ENCODE results near the gene EVL. TPM values are rescaled to one million over a fixed set of nuclear protein-coding genes. Genes with fewer than 3 reads are reported as not detected.
"Not testable (repeated sequence)": the region's sequence is repeated elsewhere in the genome, so short reads cannot be mapped to it uniquely, and the experiment has no call there.

EVL gene
- total RNA-seq, 5 donors from 2014 or later (not counting 1 experiment from before 2014, with no cell fraction given) = 1,049 to 1,157 (median 1,125) TPM

GRCh38 chr14:100022772-100023451, 42.3 kb upstream of the EVL start:
- Histone ChIP-seq H3K4me1 (ENCODE audit: control insufficient read depth in 1 of 2, extremely low read depth in 1 of 2, insufficient read depth in 2 of 2, low read length in 2 of 2) (peaks cover 4 to 6% of the 10 kb centered on the region in 2 experiments), H3K36me3 (ENCODE audit: control insufficient read depth in 2 of 2, extremely low read depth in 1 of 2, insufficient read depth in 1 of 2, low read length in 1 of 2) (no peaks in the 10 kb centered on the region), H3K4me3 (ENCODE audit: control insufficient read depth in 1 of 2, extremely low read depth in 1 of 2, low read length in 1 of 2) (no peak overlapping the region), H3K27me3 (replicated peaks in 1 of 2; ENCODE audit: control insufficient read depth in 2 of 2, extremely low read depth in 1 of 2, insufficient read depth in 2 of 2, low read length in 1 of 2) (no peaks in the 10 kb centered on the region), H3K9me3 (no peaks in the 10 kb centered on the region), H3K27ac (ENCODE audit: low read length) (no peak overlapping the region)
- Mint-ChIP-seq H3K27me3 (no peaks in the 10 kb centered on the region), H3K4me1 (peaks cover 6 to 10% (median 8%) of the 10 kb centered on the region in 3 donors), H3K27ac (no peak overlapping the region), H3K36me3 (no peaks in the 10 kb centered on the region), H3K4me3 (no peak overlapping the region), H3K9me3 (no peaks in the 10 kb centered on the region)
- CTCF ChIA-PET = interaction anchor here in 1 of 2 donors (0.7 kb wide), 1 partner anchor 176 kb away, joined by 4 read pairs; no protein-coding TSS in a partner anchor
- ATAC-seq (replicated peaks in 1 of 4) = no peak
- POLR2A ChIA-PET = interaction anchor here in 1 of 2 donors (0.5 to 0.6 kb wide), 2 partner anchors 24 to 328 kb away, joined by 4 to 5 read pairs; no protein-coding TSS in a partner anchor
- DNase-seq = no peak
- WGBS (ENCODE audit: insufficient coverage) = 93% methylated on average over 5 of the region's 12 CpGs

- CTCF ChIA-PET = no interaction called here
- H3K4me1 ChIP-seq (ENCODE audit: control insufficient read depth in 1 of 2, extremely low read depth in 1 of 2, insufficient read depth in 2 of 2, low read length in 2 of 2) = peaks cover 4 to 6% of the 10 kb centered on the region in 2 experiments
- no peak overlapping the region for H3K27ac ChIP-seq (ENCODE audit: low read length)
- DNase-seq = peak in 23 of 35 experiments; percentile 3 to 35 (median 11)
- no peaks in the 10 kb centered on the region for H3K36me3 ChIP-seq (ENCODE audit: control insufficient read depth in 2 of 2, extremely low read depth in 1 of 2, insufficient read depth in 1 of 2, low read length in 1 of 2)
- Mint-ChIP-seq H3K27ac (no peak overlapping the region), H3K27me3 (no peaks in the 10 kb centered on the region), H3K4me3 (no peak overlapping the region), H3K4me1 (peaks cover 6 to 10% (median 8%) of the 10 kb centered on the region in 3 donors), H3K36me3 (no peaks in the 10 kb centered on the region), H3K9me3 (no peaks in the 10 kb centered on the region)
- no peaks in the 10 kb centered on the region for H3K27me3 ChIP-seq (replicated peaks in 1 of 2; ENCODE audit: control insufficient read depth in 2 of 2, extremely low read depth in 1 of 2, insufficient read depth in 2 of 2, low read length in 1 of 2)
- H3K4me3 ChIP-seq (ENCODE audit: control insufficient read depth in 1 of 2, extremely low read depth in 1 of 2, low read length in 1 of 2) = no peak overlapping the region
- POLR2A ChIA-PET = no interaction called here
- peak; percentile 34 to 73 (median 59) for ATAC-seq (replicated peaks in 1 of 4)
- 44% methylated on average over 1 of the region's 1 CpG for WGBS (ENCODE audit: insufficient coverage)
- no peaks in the 10 kb centered on the region for H3K9me3 ChIP-seq
Measured at GRCh38 chr14:100025111-100025510, 40.1 kb upstream of the EVL start.

- Histone ChIP-seq H3K4me3 (ENCODE audit: control insufficient read depth in 1 of 2, extremely low read depth in 1 of 2, low read length in 1 of 2) (no peak overlapping the region), H3K36me3 (ENCODE audit: control insufficient read depth in 2 of 2, extremely low read depth in 1 of 2, insufficient read depth in 1 of 2, low read length in 1 of 2) (no peaks in the 10 kb centered on the region), H3K27me3 (replicated peaks in 1 of 2; ENCODE audit: control insufficient read depth in 2 of 2, extremely low read depth in 1 of 2, insufficient read depth in 2 of 2, low read length in 1 of 2) (no peaks in the 10 kb centered on the region), H3K9me3 (no peaks in the 10 kb centered on the region), H3K4me1 (ENCODE audit: control insufficient read depth in 1 of 2, extremely low read depth in 1 of 2, insufficient read depth in 2 of 2, low read length in 2 of 2) (peaks cover 4 to 6% of the 10 kb centered on the region in 2 experiments), H3K27ac (ENCODE audit: low read length) (no peak overlapping the region)
- Mint-ChIP-seq H3K27ac (no peak overlapping the region), H3K27me3 (no peaks in the 10 kb centered on the region), H3K4me1 (peaks cover 8 to 10% (median 10%) of the 10 kb centered on the region in 3 donors), H3K4me3 (no peak overlapping the region), H3K36me3 (no peaks in the 10 kb centered on the region), H3K9me3 (no peaks in the 10 kb centered on the region)
- CTCF ChIA-PET = no interaction called here
- no peak for DNase-seq
- no peak for ATAC-seq (replicated peaks in 1 of 4)
- POLR2A ChIA-PET = no interaction called here
- WGBS (ENCODE audit: insufficient coverage) = no CpG with 5 or more reads among the region's 4 CpGs
Measured at GRCh38 chr14:100027771-100028490, 37.3 kb upstream of the EVL start.

- ATAC-seq (replicated peaks in 1 of 4) = no peak
- Histone ChIP-seq H3K36me3 (ENCODE audit: control insufficient read depth in 2 of 2, extremely low read depth in 1 of 2, insufficient read depth in 1 of 2, low read length in 1 of 2) (no peaks in the 10 kb centered on the region), H3K27ac (ENCODE audit: low read length) (no peak overlapping the region), H3K4me1 (ENCODE audit: control insufficient read depth in 1 of 2, extremely low read depth in 1 of 2, insufficient read depth in 2 of 2, low read length in 2 of 2) (peaks cover 4 to 6% of the 10 kb centered on the region in 2 experiments), H3K27me3 (replicated peaks in 1 of 2; ENCODE audit: control insufficient read depth in 2 of 2, extremely low read depth in 1 of 2, insufficient read depth in 2 of 2, low read length in 1 of 2) (no peaks in the 10 kb centered on the region), H3K4me3 (ENCODE audit: control insufficient read depth in 1 of 2, extremely low read depth in 1 of 2, low read length in 1 of 2) (no peak overlapping the region), H3K9me3 (no peaks in the 10 kb centered on the region)
- WGBS (ENCODE audit: insufficient coverage) = 83% methylated on average over 2 of the region's 3 CpGs
- H3K9me3 Mint-ChIP-seq = no peaks in the 10 kb centered on the region
- no peak overlapping the region for H3K4me3 Mint-ChIP-seq
- H3K27me3 Mint-ChIP-seq = no peaks in the 10 kb centered on the region
- no peak for DNase-seq
- no peak overlapping the region for H3K27ac Mint-ChIP-seq
- ChIA-PET CTCF (interaction anchor here in 1 of 2 donors (0.7 kb wide), 1 partner anchor 74 kb away, joined by 4 read pairs; no protein-coding TSS in a partner anchor), POLR2A (no interaction called here)
- H3K36me3 Mint-ChIP-seq = no peaks in the 10 kb centered on the region
- H3K4me1 Mint-ChIP-seq = peaks cover 8 to 10% (median 10%) of the 10 kb centered on the region in 3 donors
Measured at GRCh38 chr14:100028990-100029677, 36.1 kb upstream of the EVL start.

GRCh38 chr14:100030006-100030405, 35.2 kb upstream of the EVL start:
- CTCF ChIA-PET = not testable (repeated sequence)

GRCh38 chr14:100030452-100031153, 34.6 kb upstream of the EVL start:
- Mint-ChIP-seq H3K27ac (no peak overlapping the region), H3K27me3 (no peaks in the 10 kb centered on the region), H3K4me3 (no peak overlapping the region), H3K4me1 (peaks cover 0 to 4% (median 0%) of the 10 kb centered on the region in 3 donors), H3K9me3 (no peaks in the 10 kb centered on the region), H3K36me3 (no peaks in the 10 kb centered on the region)
- ChIA-PET POLR2A (no interaction called here), CTCF (interaction anchor here in 1 of 2 donors (0.5 kb wide), 1 partner anchor 81 kb away, joined by 6 read pairs; no protein-coding TSS in a partner anchor)
- no peaks in the 10 kb centered on the region for H3K9me3 ChIP-seq
- no peaks in the 10 kb centered on the region for H3K36me3 ChIP-seq (ENCODE audit: control insufficient read depth in 2 of 2, extremely low read depth in 1 of 2, insufficient read depth in 1 of 2, low read length in 1 of 2)
- no peak overlapping the region for H3K27ac ChIP-seq (ENCODE audit: low read length)
- no peak for DNase-seq
- ATAC-seq (replicated peaks in 1 of 4) = no peak
- H3K4me3 ChIP-seq (ENCODE audit: control insufficient read depth in 1 of 2, extremely low read depth in 1 of 2, low read length in 1 of 2) = no peak overlapping the region
- no peaks in the 10 kb centered on the region for H3K4me1 ChIP-seq (ENCODE audit: control insufficient read depth in 1 of 2, extremely low read depth in 1 of 2, insufficient read depth in 2 of 2, low read length in 2 of 2)
- no peaks in the 10 kb centered on the region for H3K27me3 ChIP-seq (replicated peaks in 1 of 2; ENCODE audit: control insufficient read depth in 2 of 2, extremely low read depth in 1 of 2, insufficient read depth in 2 of 2, low read length in 1 of 2)
- 97% methylated on average over 5 of the region's 7 CpGs for WGBS (ENCODE audit: insufficient coverage)

More at GRCh38 chr14:100030006-100030405, 35.2 kb upstream of the EVL start:
- H3K9me3 ChIP-seq; H3K9me3 Mint-ChIP-seq; H3K4me3 Mint-ChIP-seq; H3K27ac ChIP-seq (ENCODE audit: low read length); H3K27me3 ChIP-seq (replicated peaks in 1 of 2; ENCODE audit: control insufficient read depth in 2 of 2, extremely low read depth in 1 of 2, insufficient read depth in 2 of 2, low read length in 1 of 2); H3K27ac Mint-ChIP-seq; H3K4me1 ChIP-seq (ENCODE audit: control insufficient read depth in 1 of 2, extremely low read depth in 1 of 2, insufficient read depth in 2 of 2, low read length in 2 of 2); H3K4me3 ChIP-seq (ENCODE audit: control insufficient read depth in 1 of 2, extremely low read depth in 1 of 2, low read length in 1 of 2); H3K36me3 Mint-ChIP-seq; H3K27me3 Mint-ChIP-seq; POLR2A ChIA-PET; DNase-seq; H3K36me3 ChIP-seq (ENCODE audit: control insufficient read depth in 2 of 2, extremely low read depth in 1 of 2, insufficient read depth in 1 of 2, low read length in 1 of 2); H3K4me1 Mint-ChIP-seq; ATAC-seq (replicated peaks in 1 of 4): not testable (repeated sequence)
- 100% methylated on average over 1 of the region's 13 CpGs for WGBS (ENCODE audit: insufficient coverage)

All from T-cell (primary cell).